ENCODE data around the gene ALOX5AP. TPM values are rescaled to one million over a fixed set of nuclear protein-coding genes. Genes with fewer than 3 reads are reported as not detected.

Gene ALOX5AP
- total and polyA plus RNA-seq, 10 of the 15 experiments (the other 5 are each of a cell fraction or from before 2014, with no cell fraction given) = 45.9 to 426 (median 109) TPM

DNA sequence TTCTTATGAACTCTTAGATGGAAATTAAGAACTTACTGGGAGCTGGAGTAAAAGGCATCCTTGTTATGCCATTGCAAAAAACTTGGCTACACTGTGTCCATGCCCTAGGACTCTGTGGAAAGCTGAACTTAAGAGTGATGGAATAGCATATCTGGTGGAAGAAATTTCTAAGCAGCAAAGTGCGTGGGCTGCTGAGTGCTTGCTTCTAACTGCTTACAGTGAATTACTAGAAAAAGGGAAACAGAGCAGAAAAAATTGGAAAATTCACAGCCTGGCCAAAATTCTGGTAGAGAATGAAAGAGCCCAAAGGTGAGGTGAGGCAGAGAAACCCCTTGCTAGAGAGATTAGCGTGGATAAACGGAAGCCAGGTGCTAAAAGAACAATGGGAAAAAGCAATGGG, 44.3 kb downstream of the ALOX5AP start (continued):
- TF ChIP-seq NFYB (IDR thresholded peaks at IDR 0.05; ENCODE audit: insufficient read depth, low read depth, low read length) = no peak

DNA sequence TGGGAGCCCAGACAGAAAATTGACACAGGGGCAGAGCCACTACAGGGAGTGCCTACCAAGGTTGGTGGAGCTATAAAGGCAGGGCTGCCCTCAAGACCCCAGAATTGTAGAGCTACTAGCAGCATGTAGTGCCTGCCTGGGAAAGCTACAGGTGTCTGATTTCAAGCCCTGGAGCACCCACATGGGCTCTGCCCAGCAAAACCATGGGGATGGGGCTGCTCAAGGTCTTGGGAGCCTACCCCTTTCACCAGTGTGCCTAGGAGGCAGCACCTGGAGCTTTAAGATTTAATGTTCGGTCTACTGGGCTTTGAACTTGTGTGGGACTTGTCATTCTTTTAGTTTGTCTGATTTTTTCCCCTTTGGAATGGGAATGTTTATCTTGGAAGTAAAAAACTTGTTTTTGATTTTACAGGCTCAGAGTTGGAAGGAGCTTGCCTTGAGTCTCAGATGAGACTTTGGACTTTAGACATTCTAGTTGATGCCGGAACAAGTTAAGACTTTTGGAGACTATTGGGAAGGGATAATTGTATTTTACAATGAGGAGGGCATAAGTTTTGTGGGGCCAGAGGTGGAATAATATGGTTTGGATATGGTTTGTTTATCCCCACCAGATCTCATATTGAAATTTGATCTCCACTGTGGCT, 45.1 kb downstream of the ALOX5AP start:
- intact Hi-C loops (cut with micrococcal nuclease; ENCODE audit: unreplicated experiment) = no loop called here
- no TSS peak for BruUV-seq (replicated peaks)
- H3K4me2 ChIP-seq (ENCODE audit: control insufficient read depth, insufficient read depth) = no peak overlapping the region
- no peak overlapping the region for H3K4me3 ChIP-seq
- in situ Hi-C loops (cut with MboI) = no loop called here
- DNase-seq (ENCODE audit: low read depth, low spot score) (no peak), ATAC-seq (no peak), FAIRE-seq (no peak)
- H2AFZ ChIP-seq (ENCODE audit: control insufficient read depth, low read depth, low read length) = no peak overlapping the region
- ChIA-PET RAD21 (ENCODE audit: unreplicated experiment) (no interaction called here), SMC1A (ENCODE audit: uncharacterized antibody, unreplicated experiment) (no interaction called here), CTCF (no interaction called here), POLR2A (no interaction called here)
- H3K9me3 ChIP-seq (replicated peaks; ENCODE audit: control insufficient read depth, insufficient read depth, low read length) = no peaks in the 10 kb centered on the region
- no peaks in the 10 kb centered on the region for H3K27me3 ChIP-seq (replicated peaks in 1 of 2; ENCODE audit: control insufficient read depth in 2 of 2, insufficient read depth in 2 of 2, low read length in 1 of 2)
- H3K36me3 ChIP-seq (ENCODE audit: control insufficient read depth in 2 of 2, insufficient read depth in 2 of 2, low read length in 1 of 2) = no peaks in the 10 kb centered on the region
- TF ChIP-seq, protein P1, sequence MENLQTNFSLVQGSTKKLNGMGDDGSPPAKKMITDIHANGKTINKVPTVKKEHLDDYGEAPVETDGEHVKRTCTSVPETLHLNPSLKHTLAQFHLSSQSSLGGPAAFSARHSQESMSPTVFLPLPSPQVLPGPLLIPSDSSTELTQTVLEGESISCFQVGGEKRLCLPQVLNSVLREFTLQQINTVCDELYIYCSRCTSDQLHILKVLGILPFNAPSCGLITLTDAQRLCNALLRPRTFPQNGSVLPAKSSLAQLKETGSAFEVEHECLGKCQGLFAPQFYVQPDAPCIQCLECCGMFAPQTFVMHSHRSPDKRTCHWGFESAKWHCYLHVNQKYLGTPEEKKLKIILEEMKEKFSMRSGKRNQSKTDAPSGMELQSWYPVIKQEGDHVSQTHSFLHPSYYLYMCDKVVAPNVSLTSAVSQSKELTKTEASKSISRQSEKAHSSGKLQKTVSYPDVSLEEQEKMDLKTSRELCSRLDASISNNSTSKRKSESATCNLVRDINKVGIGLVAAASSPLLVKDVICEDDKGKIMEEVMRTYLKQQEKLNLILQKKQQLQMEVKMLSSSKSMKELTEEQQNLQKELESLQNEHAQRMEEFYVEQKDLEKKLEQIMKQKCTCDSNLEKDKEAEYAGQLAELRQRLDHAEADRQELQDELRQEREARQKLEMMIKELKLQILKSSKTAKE (IDR thresholded peaks at IDR 0.05; ENCODE audit: low read depth, poor library complexity, severe bottlenecking) = no peak
- TF ChIP-seq WRNIP1 (IDR thresholded peaks at IDR 0.05; ENCODE audit: borderline replicate concordance, low read depth, low read length) = no peak
- TF ChIP-seq POLR2A (IDR thresholded peaks at IDR 0.05; ENCODE audit: low read depth, low read length) = no peak
- TF ChIP-seq, protein P2, sequence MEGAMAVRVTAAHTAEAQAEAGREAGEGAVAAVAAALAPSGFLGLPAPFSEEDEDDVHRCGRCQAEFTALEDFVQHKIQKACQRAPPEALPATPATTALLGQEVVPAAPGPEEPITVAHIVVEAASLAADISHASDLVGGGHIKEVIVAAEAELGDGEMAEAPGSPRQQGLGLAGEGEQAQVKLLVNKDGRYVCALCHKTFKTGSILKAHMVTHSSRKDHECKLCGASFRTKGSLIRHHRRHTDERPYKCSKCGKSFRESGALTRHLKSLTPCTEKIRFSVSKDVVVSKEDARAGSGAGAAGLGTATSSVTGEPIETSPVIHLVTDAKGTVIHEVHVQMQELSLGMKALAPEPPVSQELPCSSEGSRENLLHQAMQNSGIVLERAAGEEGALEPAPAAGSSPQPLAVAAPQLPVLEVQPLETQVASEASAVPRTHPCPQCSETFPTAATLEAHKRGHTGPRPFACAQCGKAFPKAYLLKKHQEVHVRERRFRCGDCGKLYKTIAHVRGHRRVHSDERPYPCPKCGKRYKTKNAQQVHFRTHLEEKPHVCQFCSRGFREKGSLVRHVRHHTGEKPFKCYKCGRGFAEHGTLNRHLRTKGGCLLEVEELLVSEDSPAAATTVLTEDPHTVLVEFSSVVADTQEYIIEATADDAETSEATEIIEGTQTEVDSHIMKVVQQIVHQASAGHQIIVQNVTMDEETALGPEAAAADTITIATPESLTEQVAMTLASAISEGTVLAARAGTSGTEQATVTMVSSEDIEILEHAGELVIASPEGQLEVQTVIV (IDR thresholded peaks at IDR 0.05; ENCODE audit: borderline replicate concordance, partially characterized antibody) = no peak
- no peak for TF ChIP-seq SMAD1 (IDR thresholded peaks at IDR 0.05; ENCODE audit: low read depth, partially characterized antibody)
- no peak for TF ChIP-seq NR2C1 (IDR thresholded peaks at IDR 0.05)
- no peak for TF ChIP-seq RBBP5 (conservative IDR thresholded peaks at IDR 0.05)
- H3K4me1 ChIP-seq (ENCODE audit: control insufficient read depth, insufficient read depth, low read length) = no peaks in the 10 kb centered on the region
- WGBS (ENCODE audit: insufficient coverage, insufficient replicate concordance, low lambda C conversion rate, missing lambda C conversion rate) = 68% methylated on average over 2 of the region's 2 CpGs
- H4K20me1 ChIP-seq (ENCODE audit: control insufficient read depth, insufficient read depth) = no peaks in the 10 kb centered on the region
- H3K79me2 ChIP-seq (ENCODE audit: control insufficient read depth, insufficient read depth, low read length) = no peaks in the 10 kb centered on the region
- no peak overlapping the region for H3K9ac ChIP-seq (ENCODE audit: control insufficient read depth, insufficient read depth, low read length)
- H3K27ac ChIP-seq (ENCODE audit: control insufficient read depth, insufficient read depth) = no peak overlapping the region

All from GM12878 (cell line).